Raji (cell line): ENCODE data around the gene UNKL.

Experiments
- POLR2A ChIP-seq: IDR thresholded peaks from 2 replicates; pipeline ENCODE4 v1.6.1; 2011; ENCODE audit warnings: low read depth, low read length, control low read depth; ENCODE audit not compliant: insufficient read depth

UNKL gene

GRCh38 chr16:1450218-1450617, 35.7 kb upstream of the UNKL start:
- TF ChIP-seq POLR2A = no peak

- TF ChIP-seq POLR2A = no peak
Measured at GRCh38 chr16:1449201-1449788, 34.8 kb upstream of the UNKL start.

- TF ChIP-seq POLR2A = no peak
Measured at GRCh38 chr16:1448536-1449116, 34.1 kb upstream of the UNKL start.

- no peak for TF ChIP-seq POLR2A
Measured at GRCh38 chr16:1447965-1448364, 33.5 kb upstream of the UNKL start.

- no peak for TF ChIP-seq POLR2A
Measured at GRCh38 chr16:1446296-1447080, 32.0 kb upstream of the UNKL start.

- TF ChIP-seq POLR2A = no peak
Measured at GRCh38 chr16:1445518-1446203, 31.2 kb upstream of the UNKL start.

- TF ChIP-seq POLR2A = no peak
Measured at GRCh38 chr16:1444730-1445517, 30.4 kb upstream of the UNKL start.

- TF ChIP-seq POLR2A = no peak
Measured at GRCh38 chr16:1443980-1444729, 29.7 kb upstream of the UNKL start, which contains the start of gene CCDC154. CCDC154 (minus strand) TSS chr16:1444556; CDS start chr16:1444322, 234 bp downstream.

GRCh38 chr16:1443403-1443973, 29.0 kb upstream of the UNKL start:
- no peak for TF ChIP-seq POLR2A

GRCh38 chr16:1442697-1443096, 28.2 kb upstream of the UNKL start:
- no peak for TF ChIP-seq POLR2A

GRCh38 chr16:1441391-1441829, 26.9 kb upstream of the UNKL start:
- no peak for TF ChIP-seq POLR2A

GRCh38 chr16:1439058-1439698, 24.7 kb upstream of the UNKL start:
- no peak for TF ChIP-seq POLR2A
